T-helper 2 cell treated with Interferon-gamma antibody and Interleukin-4, amounts not matched to agents 5 μg/mL and 100 μg/mL, for 36 hours (primary cell): ENCODE measurements around the gene EEF1G.

ENCODE experiments used
- DNase-seq: peaks from one replicate; pipeline ENCODE4 v3.0.0; 2021; ENCODE audit warnings: low spot score
- H3K27ac Mint-ChIP-seq: one replicate; pipeline ENCODE4 v1.8.0; 2021; ENCODE audit warnings: mild to moderate bottlenecking, mixed read lengths
- H3K27me3 Mint-ChIP-seq: one replicate; pipeline ENCODE4 v1.8.0; 2021; ENCODE audit warnings: low read depth, mixed read lengths
- H3K36me3 Mint-ChIP-seq: one replicate; pipeline ENCODE4 v1.8.0; 2021; ENCODE audit warnings: low read depth, mixed read lengths
- H3K4me1 Mint-ChIP-seq: one replicate; pipeline ENCODE4 v1.8.0; 2021; ENCODE audit warnings: low read depth, mixed read lengths
- H3K4me3 Mint-ChIP-seq: one replicate; pipeline ENCODE4 v1.8.0; 2022; ENCODE audit warnings: mild to moderate bottlenecking, moderate library complexity, mixed read lengths
- H3K9me3 Mint-ChIP-seq: one replicate; pipeline ENCODE4 v1.8.0; 2021; ENCODE audit warnings: mixed read lengths

The EEF1G gene

DNA sequence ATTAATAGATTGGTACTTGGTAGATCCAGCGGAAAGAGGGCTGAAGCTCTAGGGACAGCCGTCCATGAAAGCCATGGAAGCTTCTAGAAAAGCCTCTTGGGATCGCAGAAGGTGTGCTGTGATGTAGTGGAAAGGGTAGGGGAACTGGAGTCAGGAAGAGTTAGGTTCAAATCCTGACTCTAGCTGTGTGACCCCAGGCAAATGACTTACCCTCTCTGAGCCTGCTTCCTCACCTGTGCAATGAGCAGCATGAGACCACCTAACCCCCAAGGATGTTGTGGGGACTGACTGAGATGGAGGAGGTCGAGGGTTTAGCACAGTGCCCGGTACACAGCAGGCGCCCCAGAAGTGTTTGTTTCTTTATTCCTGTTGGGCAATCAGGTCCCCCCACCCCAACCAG is 36.7 kb upstream of the EEF1G start:
- peaks cover 31% of the 10 kb centered on the region for H3K4me1 Mint-ChIP-seq

GRCh38 chr11:62608776-62609175 is 35.1 kb upstream of the EEF1G start:
- Mint-ChIP-seq H3K9me3 (no peaks in the 10 kb centered on the region), H3K27ac (peak overlapping the region; percentile 62), H3K27me3 (no peaks in the 10 kb centered on the region), H3K36me3 (peaks cover 42% of the 10 kb centered on the region), H3K4me3 (peak overlapping the region; percentile 21), H3K4me1 (peaks cover 23% of the 10 kb centered on the region)
- DNase-seq = no peak

More for the DNA sequence above, 36.7 kb upstream of the EEF1G start:
- DNase-seq = no peak
- Mint-ChIP-seq H3K27ac (peak overlapping the region; percentile 88), H3K36me3 (peaks cover 34% of the 10 kb centered on the region), H3K9me3 (no peaks in the 10 kb centered on the region), H3K4me3 (peak overlapping the region; percentile 79), H3K27me3 (no peaks in the 10 kb centered on the region)

- H3K9me3 Mint-ChIP-seq = no peaks in the 10 kb centered on the region
- H3K27me3 Mint-ChIP-seq = no peaks in the 10 kb centered on the region
- peaks cover 51% of the 10 kb centered on the region for H3K36me3 Mint-ChIP-seq
- DNase-seq = no peak
- peak overlapping the region; percentile 27 for H3K27ac Mint-ChIP-seq
- H3K4me3 Mint-ChIP-seq = no peak overlapping the region
- peaks cover 27% of the 10 kb centered on the region for H3K4me1 Mint-ChIP-seq
Observed at GRCh38 chr11:62607714-62608113, 34.0 kb upstream of the EEF1G start.

GRCh38 chr11:62605902-62606301 is 32.2 kb upstream of the EEF1G start:
- Mint-ChIP-seq H3K9me3 (no peaks in the 10 kb centered on the region), H3K4me3 (no peak overlapping the region), H3K27ac (no peak overlapping the region), H3K36me3 (peaks cover 55% of the 10 kb centered on the region), H3K4me1 (peaks cover 26% of the 10 kb centered on the region), H3K27me3 (no peaks in the 10 kb centered on the region)
- DNase-seq = no peak

GRCh38 chr11:62605467-62605866 is 31.8 kb upstream of the EEF1G start:
- no peak overlapping the region for H3K4me3 Mint-ChIP-seq
- peaks cover 56% of the 10 kb centered on the region for H3K36me3 Mint-ChIP-seq

DNA sequence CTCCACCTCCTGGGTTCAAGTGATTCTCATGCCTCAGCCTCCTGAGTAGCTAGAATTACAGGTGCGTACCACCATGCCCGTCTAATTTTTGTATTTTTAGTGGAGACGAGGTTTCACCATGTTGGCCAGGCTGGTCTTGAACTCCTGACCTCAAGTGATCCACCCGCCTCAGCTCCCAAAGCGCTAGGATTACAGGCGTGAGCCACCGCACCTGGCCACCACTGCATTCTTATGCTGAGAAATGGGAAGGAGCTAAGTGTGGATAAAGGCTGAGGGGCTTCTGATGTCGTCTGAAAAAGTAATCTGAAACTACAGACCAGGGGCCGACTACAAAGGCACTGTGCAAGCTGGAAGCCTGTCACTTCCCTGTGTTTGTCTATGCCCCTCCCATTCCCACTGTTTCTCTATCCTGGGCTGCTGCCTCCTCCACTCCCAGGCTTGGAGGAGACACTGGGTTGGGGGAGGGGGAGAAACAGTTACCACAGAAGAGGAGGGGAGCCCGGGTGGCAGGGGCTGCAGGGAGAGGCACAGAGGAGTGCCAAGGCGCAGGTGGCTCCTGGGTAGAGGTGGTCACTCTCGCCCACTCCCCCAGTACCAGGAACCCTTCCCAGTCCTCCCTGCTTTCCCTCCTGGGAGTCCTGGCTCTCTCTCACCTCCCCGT is 30.9 kb upstream of the EEF1G start:
- peak overlapping the region; percentile 61 for H3K27ac Mint-ChIP-seq
- H3K4me3 Mint-ChIP-seq = no peak overlapping the region
- no peaks in the 10 kb centered on the region for H3K27me3 Mint-ChIP-seq
- H3K36me3 Mint-ChIP-seq = peaks cover 58% of the 10 kb centered on the region
- no peaks in the 10 kb centered on the region for H3K9me3 Mint-ChIP-seq
- DNase-seq = no peak
- peaks cover 24% of the 10 kb centered on the region for H3K4me1 Mint-ChIP-seq

More at GRCh38 chr11:62605467-62605866, 31.8 kb upstream of the EEF1G start:
- no peaks in the 10 kb centered on the region for H3K9me3 Mint-ChIP-seq
- no peak overlapping the region for H3K27ac Mint-ChIP-seq
- H3K27me3 Mint-ChIP-seq = no peaks in the 10 kb centered on the region
- no peak for DNase-seq
- peaks cover 23% of the 10 kb centered on the region for H3K4me1 Mint-ChIP-seq

DNA sequence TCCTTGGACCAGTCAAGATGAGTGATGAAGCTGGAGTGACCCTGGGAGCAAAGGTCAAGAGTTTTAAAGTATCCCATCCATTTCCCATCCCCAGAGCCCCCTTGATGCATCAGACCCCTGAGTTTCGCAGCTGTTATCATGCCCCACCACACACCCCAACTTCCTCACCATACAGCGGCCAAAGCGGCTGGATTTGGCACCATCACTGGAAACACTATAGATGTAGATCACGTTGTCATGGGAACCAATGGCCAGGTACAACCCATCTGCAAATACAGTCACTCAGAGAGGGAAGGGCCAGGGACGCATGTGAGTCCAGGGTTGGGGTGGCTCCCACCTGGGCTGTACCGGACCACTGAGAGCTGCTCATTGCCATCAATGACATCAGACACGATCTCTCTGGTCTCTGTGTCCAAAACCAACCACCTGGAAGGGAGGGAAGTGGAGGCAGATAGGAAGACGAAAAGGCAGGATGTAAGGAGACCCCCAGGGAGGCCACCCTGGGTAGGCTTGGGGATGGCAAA is 30.1 kb upstream of the EEF1G start:
- Mint-ChIP-seq H3K27me3 (no peaks in the 10 kb centered on the region), H3K9me3 (no peaks in the 10 kb centered on the region), H3K27ac (peak overlapping the region; percentile 61), H3K4me1 (peaks cover 28% of the 10 kb centered on the region), H3K4me3 (peak overlapping the region; percentile 67), H3K36me3 (peaks cover 58% of the 10 kb centered on the region)
- DNase-seq = no peak

DNA sequence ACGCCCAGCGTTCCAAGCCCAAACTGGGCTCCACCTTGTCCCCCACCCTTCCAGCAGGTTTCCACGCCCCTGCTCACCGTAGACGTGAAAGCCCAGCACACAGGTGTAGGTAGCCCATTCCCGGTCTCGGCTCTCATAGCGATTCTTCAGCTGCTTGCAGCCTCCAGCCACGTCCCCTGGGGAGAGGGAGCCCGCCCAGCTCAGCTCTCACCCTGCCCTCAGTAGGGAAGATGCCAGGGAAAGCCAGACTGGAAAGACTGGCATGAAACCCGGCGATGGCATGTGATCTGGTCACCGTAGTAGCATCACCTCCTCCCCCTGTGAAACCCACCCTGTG is 29.3 kb upstream of the EEF1G start:
- H3K4me3 Mint-ChIP-seq = peak overlapping the region; percentile 67
- H3K9me3 Mint-ChIP-seq = no peaks in the 10 kb centered on the region
- peak overlapping the region; percentile 61 for H3K27ac Mint-ChIP-seq
- H3K4me1 Mint-ChIP-seq = peaks cover 34% of the 10 kb centered on the region
- H3K36me3 Mint-ChIP-seq = peaks cover 63% of the 10 kb centered on the region
- no peak for DNase-seq
- no peaks in the 10 kb centered on the region for H3K27me3 Mint-ChIP-seq

GRCh38 chr11:62602141-62603071 is 28.7 kb upstream of the EEF1G start:
- Mint-ChIP-seq H3K4me1 (peaks cover 34% of the 10 kb centered on the region), H3K27ac (peak overlapping the region; percentile 92), H3K4me3 (peak overlapping the region; percentile 91), H3K9me3 (no peaks in the 10 kb centered on the region), H3K27me3 (no peaks in the 10 kb centered on the region), H3K36me3 (peaks cover 64% of the 10 kb centered on the region)
- no peak for DNase-seq

GRCh38 chr11:62601372-62602140 is 27.9 kb upstream of the EEF1G start, which contains the start of gene MTA2:
TSS of gene MTA2 (minus strand) at chr11:62601865. CDS start at chr11:62601450, 415 bp downstream.
- peak; percentile 99 for DNase-seq
- Mint-ChIP-seq H3K4me3 (peak within 1 kb of the TSS; percentile 91), H3K27me3 (no peaks in the 10 kb centered on the region), H3K27ac (peak within 1 kb of the TSS; percentile 92), H3K36me3 (peaks cover 70% of the 10 kb centered on the region), H3K4me1 (peaks cover 36% of the 10 kb centered on the region), H3K9me3 (no peaks in the 10 kb centered on the region)

- peak overlapping the region; percentile 91 for H3K4me3 Mint-ChIP-seq
- peaks cover 36% of the 10 kb centered on the region for H3K4me1 Mint-ChIP-seq
- H3K36me3 Mint-ChIP-seq = peaks cover 71% of the 10 kb centered on the region
- peak overlapping the region; percentile 92 for H3K27ac Mint-ChIP-seq
- no peaks in the 10 kb centered on the region for H3K27me3 Mint-ChIP-seq
- no peaks in the 10 kb centered on the region for H3K9me3 Mint-ChIP-seq
- no peak for DNase-seq
Observed at GRCh38 chr11:62601122-62601371, 27.4 kb upstream of the EEF1G start.

- H3K4me1 Mint-ChIP-seq = peaks cover 36% of the 10 kb centered on the region
- peak overlapping the region; percentile 91 for H3K4me3 Mint-ChIP-seq
- no peaks in the 10 kb centered on the region for H3K27me3 Mint-ChIP-seq
- no peaks in the 10 kb centered on the region for H3K9me3 Mint-ChIP-seq
- H3K27ac Mint-ChIP-seq = peak overlapping the region; percentile 92
- H3K36me3 Mint-ChIP-seq = peaks cover 74% of the 10 kb centered on the region
- no peak for DNase-seq
Observed at GRCh38 chr11:62600367-62601121, 26.9 kb upstream of the EEF1G start.

DNA sequence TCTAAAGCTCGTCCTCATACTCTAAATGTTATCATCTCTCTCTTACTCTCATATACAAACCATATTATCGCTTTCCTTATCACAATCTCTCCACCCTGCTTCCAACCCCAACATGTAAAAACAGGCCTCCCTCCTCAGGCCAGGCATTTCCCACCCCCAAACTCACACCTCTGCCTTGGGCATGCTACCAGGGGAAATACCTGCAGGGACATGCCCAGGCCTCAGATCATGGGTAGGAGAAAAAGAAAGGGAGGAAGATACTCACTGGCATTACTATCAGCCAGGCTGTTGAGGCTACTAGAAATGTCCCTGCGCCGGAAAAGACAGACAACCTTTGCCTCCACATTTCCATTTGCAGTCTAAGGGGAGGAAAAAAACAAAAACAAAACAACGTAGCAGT is 26.2 kb upstream of the EEF1G start:
- no peak for DNase-seq
- Mint-ChIP-seq H3K4me1 (peaks cover 36% of the 10 kb centered on the region), H3K36me3 (peaks cover 76% of the 10 kb centered on the region), H3K4me3 (peak overlapping the region; percentile 91), H3K9me3 (no peaks in the 10 kb centered on the region), H3K27ac (peak overlapping the region; percentile 92), H3K27me3 (no peaks in the 10 kb centered on the region)
